Tibial artery (tissue), 4 donors: Measurements from ENCODE around the gene MYO5B.

Experiments used
- DNase-seq, 2 donors: peaks; one replicate each; pipeline ENCODE4 v3.0.0-alpha.2; 2019
- H3K27ac ChIP-seq, 2 donors: fragments of 200-600 bp; sonication (generic) in 1 of 2; 1 replicate in 1 of 2; 2 replicates in 1 of 2; pipeline ENCODE4 v1.5.1; 2018 to 2019; ENCODE audit warnings: mild to moderate bottlenecking in 1 of 2
- H3K27me3 ChIP-seq, 2 donors: fragments of 200-600 bp; sonication (generic) in 1 of 2; one replicate each; pipeline versions ENCODE4 v1.5.1 to v1.6.0; 2016 to 2019
- H3K36me3 ChIP-seq, 3 donors: fragments of 200-600 bp; sonication (generic) in 2 of 3; one replicate each; pipeline ENCODE4 v1.5.1; 2016 to 2019; ENCODE audit warnings: mild to moderate bottlenecking in 2 of 3
- H3K4me1 ChIP-seq, 4 donors: fragments of 200-600 bp; sonication (generic) in 2 of 4; 1 replicate in 3 of 4; 2 replicates in 1 of 4; pipeline ENCODE4 v1.5.1; 2016 to 2019
- H3K4me3 ChIP-seq, 2 donors: fragments of 200-600 bp; sonication (generic) in 1 of 2; 1 replicate in 1 of 2; 2 replicates in 1 of 2; pipeline ENCODE4 v1.5.1; 2018 to 2019; ENCODE audit warnings: mild to moderate bottlenecking in 2 of 2
- H3K9me3 ChIP-seq, 3 donors: fragments of 200-600 bp; sonication (generic) in 1 of 3; one replicate each; pipeline ENCODE4 v1.5.1; 2016 to 2019
- intact Hi-C: fragments of 100-400 bp; cut with DNase I; formaldehyde crosslinking; loops from one replicate; pipeline ENCODE4 v1.15.0; 2023; ENCODE audit warnings: low total_unique reads
- TF ChIP-seq, protein P1 (sequence below), 2 experiments: fragments of 200-600 bp in 1 of 2; fragments of 450-650 bp in 1 of 2; IDR thresholded peaks; one replicate each; pipeline ENCODE4 v1.5.1; 2017 to 2019; ENCODE audit warnings: antibody characterized with exemption in 2 of 2, mild to moderate bottlenecking in 1 of 2, moderate library complexity in 1 of 2

MYO5B gene

DNA sequence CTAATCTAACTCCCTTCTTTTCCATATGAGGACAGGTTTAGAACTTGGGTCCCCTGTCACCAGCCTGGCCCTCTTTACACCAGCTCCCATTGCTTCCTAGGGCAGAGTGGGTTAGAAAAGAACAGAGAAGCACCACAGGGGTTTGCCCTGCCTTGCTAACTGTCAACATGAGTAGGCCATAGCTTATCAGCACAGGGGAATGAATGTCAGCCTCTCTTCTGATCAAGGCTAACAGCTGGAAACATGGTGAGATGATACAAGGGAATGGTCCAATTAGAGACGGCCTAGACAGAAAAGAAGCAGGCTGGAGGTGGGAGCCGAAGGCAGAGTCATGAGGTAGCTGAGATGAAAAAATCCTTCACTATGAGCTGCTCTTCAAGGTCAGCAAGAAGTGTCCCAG, 192.2 kb downstream of the MYO5B start:
- intact Hi-C loops = no loop called here
- H3K4me1 ChIP-seq = no peaks in the 10 kb centered on the region
- H3K27ac ChIP-seq = no peak overlapping the region
- no peak overlapping the region for H3K4me3 ChIP-seq
- H3K9me3 ChIP-seq = no peaks in the 10 kb centered on the region
- H3K27me3 ChIP-seq = no peaks in the 10 kb centered on the region
- no peaks in the 10 kb centered on the region for H3K36me3 ChIP-seq
- no peak for DNase-seq
- TF ChIP-seq, protein P1, sequence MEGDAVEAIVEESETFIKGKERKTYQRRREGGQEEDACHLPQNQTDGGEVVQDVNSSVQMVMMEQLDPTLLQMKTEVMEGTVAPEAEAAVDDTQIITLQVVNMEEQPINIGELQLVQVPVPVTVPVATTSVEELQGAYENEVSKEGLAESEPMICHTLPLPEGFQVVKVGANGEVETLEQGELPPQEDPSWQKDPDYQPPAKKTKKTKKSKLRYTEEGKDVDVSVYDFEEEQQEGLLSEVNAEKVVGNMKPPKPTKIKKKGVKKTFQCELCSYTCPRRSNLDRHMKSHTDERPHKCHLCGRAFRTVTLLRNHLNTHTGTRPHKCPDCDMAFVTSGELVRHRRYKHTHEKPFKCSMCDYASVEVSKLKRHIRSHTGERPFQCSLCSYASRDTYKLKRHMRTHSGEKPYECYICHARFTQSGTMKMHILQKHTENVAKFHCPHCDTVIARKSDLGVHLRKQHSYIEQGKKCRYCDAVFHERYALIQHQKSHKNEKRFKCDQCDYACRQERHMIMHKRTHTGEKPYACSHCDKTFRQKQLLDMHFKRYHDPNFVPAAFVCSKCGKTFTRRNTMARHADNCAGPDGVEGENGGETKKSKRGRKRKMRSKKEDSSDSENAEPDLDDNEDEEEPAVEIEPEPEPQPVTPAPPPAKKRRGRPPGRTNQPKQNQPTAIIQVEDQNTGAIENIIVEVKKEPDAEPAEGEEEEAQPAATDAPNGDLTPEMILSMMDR (IDR thresholded peaks at IDR 0.05) = no peak

DNA sequence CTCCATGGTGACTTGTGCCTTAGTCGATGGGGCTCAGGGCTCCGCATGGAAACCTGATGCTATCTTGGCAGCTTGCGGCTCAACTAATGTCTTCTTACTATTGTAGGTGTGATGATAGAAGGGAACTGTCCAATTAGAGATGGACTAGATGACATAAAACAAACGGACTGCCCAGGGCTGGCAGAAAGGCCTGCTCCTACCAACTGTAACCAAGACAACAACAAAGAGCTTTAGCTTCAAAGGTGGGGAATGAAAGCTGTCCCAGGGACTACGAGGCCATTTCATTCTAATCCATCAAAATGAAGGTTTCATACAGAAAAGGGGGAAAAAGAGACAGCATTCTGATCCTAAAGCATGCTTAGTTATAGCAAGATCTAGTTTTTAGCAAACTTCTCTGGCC, 194.7 kb downstream of the MYO5B start:
- H3K4me3 ChIP-seq = no peak overlapping the region
- no peaks in the 10 kb centered on the region for H3K36me3 ChIP-seq
- H3K27me3 ChIP-seq = no peaks in the 10 kb centered on the region
- intact Hi-C loops = no loop called here
- no peak overlapping the region for H3K27ac ChIP-seq
- no peak for DNase-seq
- H3K9me3 ChIP-seq = no peaks in the 10 kb centered on the region
- TF ChIP-seq, protein P1 (IDR thresholded peaks at IDR 0.05) = no peak
- H3K4me1 ChIP-seq = no peaks in the 10 kb centered on the region

DNA sequence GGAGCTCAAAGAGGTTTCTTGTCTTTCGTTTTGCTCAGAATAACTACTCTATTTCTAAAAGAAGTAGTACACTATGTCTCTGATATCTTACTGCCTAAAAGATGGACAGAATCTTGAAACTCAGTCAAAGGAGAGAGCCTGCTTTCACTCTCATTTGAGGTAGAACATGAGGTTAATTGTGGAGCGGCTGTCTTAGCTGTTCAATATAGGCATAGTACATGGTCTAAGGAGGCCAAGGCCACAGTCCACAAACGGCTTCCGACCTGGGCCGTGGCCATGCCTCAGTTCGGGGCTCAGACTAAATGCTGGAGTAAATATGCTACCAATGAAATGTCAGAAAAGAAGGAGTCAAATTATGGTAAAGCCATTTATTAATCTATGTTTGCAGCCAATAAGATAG, 195.8 kb downstream of the MYO5B start:
- Histone ChIP-seq H3K27me3 (no peaks in the 10 kb centered on the region), H3K4me1 (no peaks in the 10 kb centered on the region), H3K9me3 (no peaks in the 10 kb centered on the region), H3K27ac (no peak overlapping the region), H3K4me3 (no peak overlapping the region), H3K36me3 (no peaks in the 10 kb centered on the region)
- TF ChIP-seq, protein P1 (IDR thresholded peaks at IDR 0.05) = no peak
- no peak for DNase-seq
- intact Hi-C loops = no loop called here

- Histone ChIP-seq H3K36me3 (no peaks in the 10 kb centered on the region), H3K9me3 (no peaks in the 10 kb centered on the region), H3K4me1 (no peaks in the 10 kb centered on the region), H3K27me3 (no peaks in the 10 kb centered on the region), H3K27ac (no peak overlapping the region), H3K4me3 (no peak overlapping the region)
- intact Hi-C loops = no loop called here
- TF ChIP-seq, protein P1 (IDR thresholded peaks at IDR 0.05) = no peak
- no peak for DNase-seq
Observed at GRCh38 chr18:49997558-49997957, 197.4 kb downstream of the MYO5B start.

GRCh38 chr18:49994410-49994809, 200.5 kb downstream of the MYO5B start:
- Histone ChIP-seq H3K4me3 (no peak overlapping the region), H3K9me3 (no peaks in the 10 kb centered on the region), H3K27me3 (no peaks in the 10 kb centered on the region), H3K4me1 (no peaks in the 10 kb centered on the region), H3K36me3 (peaks cover 0 to 8% (median 0%) of the 10 kb centered on the region in 3 donors), H3K27ac (no peak overlapping the region)
- no peak for DNase-seq
- TF ChIP-seq, protein P1 (IDR thresholded peaks at IDR 0.05) = no peak
- intact Hi-C loops = no loop called here

- Histone ChIP-seq H3K27ac (no peak overlapping the region), H3K27me3 (no peaks in the 10 kb centered on the region), H3K36me3 (peaks cover 0 to 8% (median 0%) of the 10 kb centered on the region in 3 donors), H3K9me3 (no peaks in the 10 kb centered on the region), H3K4me3 (no peak overlapping the region), H3K4me1 (no peaks in the 10 kb centered on the region)
- no peak for DNase-seq
- intact Hi-C loops = no loop called here
- TF ChIP-seq, protein P1 (IDR thresholded peaks at IDR 0.05) = no peak
Observed at GRCh38 chr18:49993299-49993698, 201.6 kb downstream of the MYO5B start.
